ENCODE data around the gene RMRP.

RMRP gene

GRCh38 chr9:35664531-35665470 is 7.0 kb upstream of the RMRP start, which contains the start of gene ARHGEF39:
TSS of gene ARHGEF39 (minus strand) at chr9:35665195. CDS start at chr9:35665169, 26 bp downstream.
- peaks cover 6% of the 10 kb centered on the region; the same call in 1 of the 2 replicates for H3K36me3 ChIP-seq (ENCODE audit: insufficient read depth, low read length)
- peak within 1 kb of the TSS; percentile 85 for H3K9ac ChIP-seq (ENCODE audit: low read depth, low read length)
- peaks cover 4% of the 10 kb centered on the region; the same call in 1 of the 2 replicates for H3K4me1 ChIP-seq (ENCODE audit: insufficient read depth, low read length)
- no peaks in the 10 kb centered on the region for H3K9me3 ChIP-seq (ENCODE audit: control insufficient read depth, insufficient read depth, low read length)

GRCh38 chr9:35662437-35662836 is 4.6 kb upstream of the RMRP start:
- Histone ChIP-seq H3K4me1 (ENCODE audit: insufficient read depth, low read length) (peaks cover 4% of the 10 kb centered on the region; the same call in 1 of the 2 replicates), H3K9ac (ENCODE audit: low read depth, low read length) (no peak overlapping the region), H3K36me3 (ENCODE audit: insufficient read depth, low read length) (peaks cover 6% of the 10 kb centered on the region; the same call in 1 of the 2 replicates), H3K9me3 (ENCODE audit: control insufficient read depth, insufficient read depth, low read length) (no peaks in the 10 kb centered on the region)

- Histone ChIP-seq H3K4me1 (ENCODE audit: insufficient read depth, low read length) (peaks cover 4% of the 10 kb centered on the region; the same call in 1 of the 2 replicates), H3K9ac (ENCODE audit: low read depth, low read length) (no peak overlapping the region), H3K36me3 (ENCODE audit: insufficient read depth, low read length) (peaks cover 6% of the 10 kb centered on the region; the same call in 1 of the 2 replicates), H3K9me3 (ENCODE audit: control insufficient read depth, insufficient read depth, low read length) (no peaks in the 10 kb centered on the region)
Measured at GRCh38 chr9:35661756-35662350, 4.0 kb upstream of the RMRP start.

GRCh38 chr9:35660966-35661415 is 3.2 kb upstream of the RMRP start:
- H3K36me3 ChIP-seq (ENCODE audit: insufficient read depth, low read length), result peaks cover 6% of the 10 kb centered on the region; the same call in 1 of the 2 replicates
- H3K9me3 ChIP-seq (ENCODE audit: control insufficient read depth, insufficient read depth, low read length), result no peaks in the 10 kb centered on the region
- no peak overlapping the region for H3K9ac ChIP-seq (ENCODE audit: low read depth, low read length)
- H3K4me1 ChIP-seq (ENCODE audit: insufficient read depth, low read length), result peaks cover 7% of the 10 kb centered on the region; the same call in 1 of the 2 replicates

GRCh38 chr9:35659340-35659739 is 1.5 kb upstream of the RMRP start:
- Histone ChIP-seq H3K9ac (ENCODE audit: low read depth, low read length) (peak overlapping the region; percentile 85; the same call in 1 of the 2 replicates), H3K9me3 (ENCODE audit: control insufficient read depth, insufficient read depth, low read length) (no peaks in the 10 kb centered on the region), H3K36me3 (ENCODE audit: insufficient read depth, low read length) (peaks cover 6% of the 10 kb centered on the region; the same call in 1 of the 2 replicates), H3K4me1 (ENCODE audit: insufficient read depth, low read length) (peaks cover 7% of the 10 kb centered on the region; the same call in 1 of the 2 replicates)

GRCh38 chr9:35658968-35659220 is 1.1 kb upstream of the RMRP start:
- peak overlapping the region; percentile 85 for H3K9ac ChIP-seq (ENCODE audit: low read depth, low read length)
- H3K36me3 ChIP-seq (ENCODE audit: insufficient read depth, low read length), result peaks cover 6% of the 10 kb centered on the region; the same call in 1 of the 2 replicates
- H3K4me1 ChIP-seq (ENCODE audit: insufficient read depth, low read length), result peaks cover 7% of the 10 kb centered on the region; the same call in 1 of the 2 replicates
- H3K9me3 ChIP-seq (ENCODE audit: control insufficient read depth, insufficient read depth, low read length), result no peaks in the 10 kb centered on the region

GRCh38 chr9:35658137-35658967 is 533 bp upstream of the RMRP start, which contains the start of gene CCDC107:
TSS of gene CCDC107 (plus strand) at chr9:35658292. CDS start at chr9:35658380, 88 bp downstream.
- H3K4me1 ChIP-seq (ENCODE audit: insufficient read depth, low read length), result peaks cover 7% of the 10 kb centered on the region; the same call in 1 of the 2 replicates
- H3K9me3 ChIP-seq (ENCODE audit: control insufficient read depth, insufficient read depth, low read length), result no peaks in the 10 kb centered on the region
- H3K9ac ChIP-seq (ENCODE audit: low read depth, low read length), result peak within 1 kb of the TSS; percentile 85
- peaks cover 6% of the 10 kb centered on the region; the same call in 1 of the 2 replicates for H3K36me3 ChIP-seq (ENCODE audit: insufficient read depth, low read length)

- H3K9me3 ChIP-seq (ENCODE audit: control insufficient read depth, insufficient read depth, low read length), result no peaks in the 10 kb centered on the region
- peaks cover 7% of the 10 kb centered on the region; the same call in 1 of the 2 replicates for H3K4me1 ChIP-seq (ENCODE audit: insufficient read depth, low read length)
- peak overlapping the region; percentile 60 for H3K9ac ChIP-seq (ENCODE audit: low read depth, low read length)
- peaks cover 6% of the 10 kb centered on the region; the same call in 1 of the 2 replicates for H3K36me3 ChIP-seq (ENCODE audit: insufficient read depth, low read length)
Measured at GRCh38 chr9:35656831-35657545, 831 bp downstream of the RMRP start.

- Histone ChIP-seq H3K9ac (ENCODE audit: low read depth, low read length) (no peak overlapping the region), H3K4me1 (ENCODE audit: insufficient read depth, low read length) (peaks cover 7% of the 10 kb centered on the region; the same call in 1 of the 2 replicates), H3K36me3 (ENCODE audit: insufficient read depth, low read length) (peaks cover 6% of the 10 kb centered on the region; the same call in 1 of the 2 replicates), H3K9me3 (ENCODE audit: control insufficient read depth, insufficient read depth, low read length) (no peaks in the 10 kb centered on the region)
Measured at GRCh38 chr9:35656348-35656747, 1.5 kb downstream of the RMRP start.

GRCh38 chr9:35653611-35654010 is 4.2 kb downstream of the RMRP start:
- no peaks in the 10 kb centered on the region for H3K36me3 ChIP-seq (ENCODE audit: insufficient read depth, low read length)
- no peaks in the 10 kb centered on the region for H3K9me3 ChIP-seq (ENCODE audit: control insufficient read depth, insufficient read depth, low read length)
- H3K9ac ChIP-seq (ENCODE audit: low read depth, low read length), result no peak overlapping the region
- H3K4me1 ChIP-seq (ENCODE audit: insufficient read depth, low read length), result peaks cover 13% of the 10 kb centered on the region; the same call in 1 of the 2 replicates

- Histone ChIP-seq H3K4me1 (ENCODE audit: insufficient read depth, low read length) (peaks cover 13% of the 10 kb centered on the region; the same call in 1 of the 2 replicates), H3K9ac (ENCODE audit: low read depth, low read length) (no peak overlapping the region), H3K36me3 (ENCODE audit: insufficient read depth, low read length) (no peaks in the 10 kb centered on the region), H3K9me3 (ENCODE audit: control insufficient read depth, insufficient read depth, low read length) (no peaks in the 10 kb centered on the region)
Measured at GRCh38 chr9:35652829-35653209, 5.0 kb downstream of the RMRP start.

- peaks cover 13% of the 10 kb centered on the region; the same call in 1 of the 2 replicates for H3K4me1 ChIP-seq (ENCODE audit: insufficient read depth, low read length)
- no peak overlapping the region for H3K9ac ChIP-seq (ENCODE audit: low read depth, low read length)
- no peaks in the 10 kb centered on the region for H3K9me3 ChIP-seq (ENCODE audit: control insufficient read depth, insufficient read depth, low read length)
- no peaks in the 10 kb centered on the region for H3K36me3 ChIP-seq (ENCODE audit: insufficient read depth, low read length)
Measured at GRCh38 chr9:35651956-35652828, 5.6 kb downstream of the RMRP start.

Data from ES-I3 (cell line).